C4-2B (cell line): ENCODE results near the gene INHA.

ENCODE experiments used
- CTCF ChIP-seq: fragments of 450-650 bp; conservative IDR thresholded peaks from 2 replicates; pipeline ENCODE4 v1.5.1; 2017; ENCODE audit warnings: mild to moderate bottlenecking
- ZFX ChIP-seq: fragments of 450-650 bp; IDR thresholded peaks from 2 replicates; pipeline ENCODE4 v1.6.1; 2017

- TF ChIP-seq CTCF (no peak), ZFX (no peak)
These were observed 18.6 kb upstream of the INHA start for GRCh38 chr2:219553463-219553963.
